ENCODE results near the gene USP24. TPM values are rescaled to one million over a fixed set of nuclear protein-coding genes. Genes with fewer than 3 reads are reported as not detected.

The USP24 gene
- total RNA-seq, 1 donor from 2014 or later = 44.6 TPM

DNA sequence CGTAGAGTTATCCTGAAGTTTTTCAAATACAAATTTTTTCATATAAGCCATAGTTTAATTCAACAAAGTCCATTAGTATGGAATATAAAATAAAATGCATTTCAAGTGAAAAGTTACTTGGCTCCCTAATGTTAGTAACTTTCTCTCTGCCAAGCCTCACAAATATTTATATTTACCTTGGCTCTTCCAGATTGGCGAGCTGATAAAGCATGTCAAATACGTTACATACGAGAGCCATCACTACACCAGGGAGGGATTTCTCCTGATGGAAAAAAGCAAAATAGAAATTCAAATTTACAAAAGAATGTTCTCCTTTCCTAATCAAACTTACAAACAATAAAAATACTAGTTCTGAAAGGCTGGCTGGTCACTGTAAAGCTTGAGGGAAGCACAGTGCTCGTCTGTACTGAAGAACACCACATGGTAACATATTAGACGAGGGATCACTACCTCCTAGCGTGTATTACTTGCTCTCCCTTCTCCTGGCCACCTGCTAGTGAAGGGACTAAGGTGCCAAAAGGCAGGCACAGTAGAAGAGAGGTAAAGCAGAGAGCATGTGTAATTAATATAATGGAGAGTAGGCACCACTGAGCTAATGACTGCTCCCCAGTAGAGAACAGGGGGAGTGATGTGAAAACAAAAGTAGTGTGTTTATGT lies 80.9 kb downstream of the USP24 start:
- H3K27me3 Mint-ChIP-seq (ENCODE audit: low read depth) = no peaks in the 10 kb centered on the region
- H3K36me3 Mint-ChIP-seq (ENCODE audit: low read depth) = peaks cover 15% of the 10 kb centered on the region
- no peaks in the 10 kb centered on the region for H3K4me1 Mint-ChIP-seq
- H3K4me3 Mint-ChIP-seq = no peak overlapping the region
- no peaks in the 10 kb centered on the region for H3K9me3 Mint-ChIP-seq
- H3K27ac Mint-ChIP-seq (ENCODE audit: unreplicated experiment) = no peak overlapping the region
- DNase-seq (ENCODE audit: low read depth, low spot score) = no peak
- TF ChIP-seq, protein P1, sequence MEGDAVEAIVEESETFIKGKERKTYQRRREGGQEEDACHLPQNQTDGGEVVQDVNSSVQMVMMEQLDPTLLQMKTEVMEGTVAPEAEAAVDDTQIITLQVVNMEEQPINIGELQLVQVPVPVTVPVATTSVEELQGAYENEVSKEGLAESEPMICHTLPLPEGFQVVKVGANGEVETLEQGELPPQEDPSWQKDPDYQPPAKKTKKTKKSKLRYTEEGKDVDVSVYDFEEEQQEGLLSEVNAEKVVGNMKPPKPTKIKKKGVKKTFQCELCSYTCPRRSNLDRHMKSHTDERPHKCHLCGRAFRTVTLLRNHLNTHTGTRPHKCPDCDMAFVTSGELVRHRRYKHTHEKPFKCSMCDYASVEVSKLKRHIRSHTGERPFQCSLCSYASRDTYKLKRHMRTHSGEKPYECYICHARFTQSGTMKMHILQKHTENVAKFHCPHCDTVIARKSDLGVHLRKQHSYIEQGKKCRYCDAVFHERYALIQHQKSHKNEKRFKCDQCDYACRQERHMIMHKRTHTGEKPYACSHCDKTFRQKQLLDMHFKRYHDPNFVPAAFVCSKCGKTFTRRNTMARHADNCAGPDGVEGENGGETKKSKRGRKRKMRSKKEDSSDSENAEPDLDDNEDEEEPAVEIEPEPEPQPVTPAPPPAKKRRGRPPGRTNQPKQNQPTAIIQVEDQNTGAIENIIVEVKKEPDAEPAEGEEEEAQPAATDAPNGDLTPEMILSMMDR (conservative IDR thresholded peaks at IDR 0.05) = no peak

DNA sequence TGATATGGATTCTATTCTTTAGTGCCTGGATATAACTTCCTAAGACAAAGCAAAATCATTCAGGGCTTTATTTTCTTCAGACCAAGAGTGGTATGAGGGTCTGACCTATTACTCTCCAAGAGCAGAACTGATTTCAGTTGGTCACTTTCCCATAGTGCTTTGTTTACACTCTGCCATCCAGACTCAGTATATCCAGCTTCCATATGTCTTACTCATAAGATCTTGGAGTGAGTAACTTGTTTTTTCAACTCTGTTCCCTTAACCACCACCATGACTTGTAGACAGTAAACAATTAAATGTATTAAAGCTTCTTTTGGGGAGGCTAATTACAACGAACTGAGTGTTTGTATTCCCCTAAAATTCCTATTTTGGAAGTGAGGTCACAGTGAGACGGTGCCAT lies 83.4 kb downstream of the USP24 start:
- Mint-ChIP-seq H3K36me3 (ENCODE audit: low read depth) (peaks cover 27% of the 10 kb centered on the region), H3K9me3 (peaks cover 3% of the 10 kb centered on the region), H3K27ac (ENCODE audit: unreplicated experiment) (no peak overlapping the region), H3K4me3 (no peak overlapping the region), H3K4me1 (no peaks in the 10 kb centered on the region), H3K27me3 (ENCODE audit: low read depth) (no peaks in the 10 kb centered on the region)
- no peak for DNase-seq (ENCODE audit: low read depth, low spot score)
- TF ChIP-seq, protein P1 (conservative IDR thresholded peaks at IDR 0.05) = no peak

DNA sequence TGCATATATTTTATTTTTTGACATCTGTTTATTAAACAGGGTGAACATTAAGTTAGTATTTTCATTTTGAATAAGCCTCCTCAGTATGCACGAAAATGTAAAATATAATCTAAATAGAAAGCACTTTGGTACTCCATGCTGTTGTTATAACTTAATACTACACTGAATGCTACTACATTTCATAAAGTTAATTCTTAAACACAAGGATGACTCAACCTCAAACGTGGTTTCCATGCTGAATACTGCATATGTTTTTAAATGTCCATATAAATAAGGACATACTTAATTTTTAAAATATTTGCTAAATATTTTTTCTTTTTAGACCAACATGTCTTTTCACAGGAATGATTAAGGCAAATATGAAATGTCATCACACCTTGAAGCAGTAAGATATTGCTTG lies 83.9 kb downstream of the USP24 start:
- H3K27me3 Mint-ChIP-seq (ENCODE audit: low read depth) = no peaks in the 10 kb centered on the region

DNA sequence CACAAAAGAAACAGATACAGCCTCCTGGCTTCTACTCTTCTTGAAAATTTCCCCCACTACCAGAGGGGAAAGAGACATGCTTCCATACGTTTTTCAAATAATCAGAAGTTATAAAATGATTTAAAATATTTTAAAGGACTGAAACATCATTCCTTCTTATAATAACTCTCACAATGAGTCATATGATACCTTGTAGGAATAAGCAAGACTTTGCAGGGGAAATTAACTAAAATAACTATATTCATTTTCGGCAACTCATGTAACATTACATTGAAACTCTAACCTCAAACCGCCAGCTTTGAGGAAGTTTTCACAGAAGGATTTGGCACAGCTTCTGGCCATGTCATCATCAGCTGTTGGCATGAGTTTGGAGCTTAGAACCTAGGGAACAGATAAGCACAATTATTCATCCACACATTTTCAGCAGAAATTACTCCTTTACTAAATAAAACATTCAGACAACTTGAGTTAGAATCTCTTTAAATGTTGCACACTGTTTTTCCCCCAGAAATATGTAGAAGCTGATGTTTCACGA lies 85.9 kb downstream of the USP24 start:
- H3K4me3 Mint-ChIP-seq = no peak overlapping the region
- no peak for DNase-seq (ENCODE audit: low read depth, low spot score)
- H3K4me1 Mint-ChIP-seq = peaks cover 7% of the 10 kb centered on the region
- H3K9me3 Mint-ChIP-seq = peaks cover 3% of the 10 kb centered on the region
- no peak overlapping the region for H3K27ac Mint-ChIP-seq (ENCODE audit: unreplicated experiment)
- TF ChIP-seq, protein P1 (conservative IDR thresholded peaks at IDR 0.05) = no peak
- no peaks in the 10 kb centered on the region for H3K27me3 Mint-ChIP-seq (ENCODE audit: low read depth)
- H3K36me3 Mint-ChIP-seq (ENCODE audit: low read depth) = peaks cover 32% of the 10 kb centered on the region

More for the DNA sequence above, 83.9 kb downstream of the USP24 start:
- no peak overlapping the region for H3K4me3 Mint-ChIP-seq
- no peak overlapping the region for H3K27ac Mint-ChIP-seq (ENCODE audit: unreplicated experiment)
- peaks cover 3% of the 10 kb centered on the region for H3K9me3 Mint-ChIP-seq
- peaks cover 30% of the 10 kb centered on the region for H3K36me3 Mint-ChIP-seq (ENCODE audit: low read depth)
- peaks cover 3% of the 10 kb centered on the region for H3K4me1 Mint-ChIP-seq
- DNase-seq (ENCODE audit: low read depth, low spot score) = no peak
- TF ChIP-seq, protein P1 (conservative IDR thresholded peaks at IDR 0.05) = no peak

DNA sequence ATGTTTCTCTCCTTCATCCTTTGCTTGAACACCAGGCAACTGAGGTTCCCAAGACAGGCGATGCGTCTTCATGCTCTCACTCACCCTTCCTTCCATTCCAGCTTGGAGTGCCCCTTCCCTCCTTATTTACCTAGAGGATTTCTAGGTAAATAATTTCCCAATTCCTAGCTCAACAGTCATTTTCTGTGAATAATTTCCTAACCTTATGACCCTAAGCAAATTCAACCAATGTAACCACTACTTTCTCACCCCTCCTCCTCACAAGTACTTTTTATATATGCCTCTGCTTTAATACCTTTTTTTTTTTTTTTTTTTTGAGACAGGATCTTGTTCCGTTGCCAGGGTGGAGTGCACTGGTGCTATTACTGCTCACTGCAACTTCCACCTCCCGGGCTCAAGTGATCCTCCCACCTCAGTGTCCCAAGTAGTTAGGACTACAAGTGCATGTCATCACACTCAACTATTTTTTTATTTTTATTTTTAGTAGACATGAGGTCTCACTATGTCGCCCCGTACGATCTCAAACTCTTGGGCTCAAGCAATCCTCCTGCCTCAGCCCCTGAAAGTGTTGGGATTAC lies 86.7 kb downstream of the USP24 start:
- Mint-ChIP-seq H3K4me1 (peaks cover 7% of the 10 kb centered on the region), H3K4me3 (no peak overlapping the region), H3K36me3 (ENCODE audit: low read depth) (peaks cover 32% of the 10 kb centered on the region), H3K27ac (ENCODE audit: unreplicated experiment) (peak overlapping the region; percentile 10), H3K27me3 (ENCODE audit: low read depth) (no peaks in the 10 kb centered on the region), H3K9me3 (peaks cover 3% of the 10 kb centered on the region)
- no peak for DNase-seq (ENCODE audit: low read depth, low spot score)
- TF ChIP-seq, protein P1 (conservative IDR thresholded peaks at IDR 0.05) = no peak
